ENCODE results near the gene IFNL1. TPM values are rescaled to one million over a fixed set of nuclear protein-coding genes. Genes with fewer than 3 reads are reported as not detected.

IFNL1 gene
- total and polyA plus RNA-seq, 2 donors (not counting 1 experiment from before 2014, with no cell fraction given), result not detected

GRCh38 chr19:39277598-39277997 is 18.6 kb upstream of the IFNL1 start:
- ATAC-seq (ENCODE audit: low read depth) (no peak), DNase-seq (no peak)
- no peak overlapping the region for H3K4me3 Mint-ChIP-seq
- H3K9me3 ChIP-seq (ENCODE audit: control extremely low read depth in 1 of 3, control insufficient read depth in 2 of 3, insufficient read depth in 1 of 3, low read length in 2 of 3), result peaks cover 0 to 5% (median 2%) of the 10 kb centered on the region in 3 donors
- ChIA-PET POLR2A (no interaction called here), CTCF (no interaction called here)
- H3K36me3 ChIP-seq (replicated peaks in 1 of 2; ENCODE audit: control extremely low read depth in 1 of 2, control insufficient read depth in 1 of 2, extremely low read depth in 1 of 2, insufficient read depth in 2 of 2, low read length in 1 of 2), result no peaks in the 10 kb centered on the region
- H3K79me2 ChIP-seq (ENCODE audit: control insufficient read depth, insufficient read depth, low read length), result no peaks in the 10 kb centered on the region
- H3K27me3 Mint-ChIP-seq, result no peaks in the 10 kb centered on the region
- H3K4me1 Mint-ChIP-seq, result no peaks in the 10 kb centered on the region
- no peak overlapping the region for H3K27ac Mint-ChIP-seq
- no peaks in the 10 kb centered on the region for H4K20me1 ChIP-seq (ENCODE audit: control insufficient read depth, insufficient read depth, low read length, poor library complexity, severe bottlenecking)
- TF ChIP-seq EZH2 (IDR thresholded peaks at IDR 0.05; ENCODE audit: borderline replicate concordance, insufficient read depth, low read depth, low read length, poor library complexity, severe bottlenecking), result no peak
- TF ChIP-seq, protein P1, sequence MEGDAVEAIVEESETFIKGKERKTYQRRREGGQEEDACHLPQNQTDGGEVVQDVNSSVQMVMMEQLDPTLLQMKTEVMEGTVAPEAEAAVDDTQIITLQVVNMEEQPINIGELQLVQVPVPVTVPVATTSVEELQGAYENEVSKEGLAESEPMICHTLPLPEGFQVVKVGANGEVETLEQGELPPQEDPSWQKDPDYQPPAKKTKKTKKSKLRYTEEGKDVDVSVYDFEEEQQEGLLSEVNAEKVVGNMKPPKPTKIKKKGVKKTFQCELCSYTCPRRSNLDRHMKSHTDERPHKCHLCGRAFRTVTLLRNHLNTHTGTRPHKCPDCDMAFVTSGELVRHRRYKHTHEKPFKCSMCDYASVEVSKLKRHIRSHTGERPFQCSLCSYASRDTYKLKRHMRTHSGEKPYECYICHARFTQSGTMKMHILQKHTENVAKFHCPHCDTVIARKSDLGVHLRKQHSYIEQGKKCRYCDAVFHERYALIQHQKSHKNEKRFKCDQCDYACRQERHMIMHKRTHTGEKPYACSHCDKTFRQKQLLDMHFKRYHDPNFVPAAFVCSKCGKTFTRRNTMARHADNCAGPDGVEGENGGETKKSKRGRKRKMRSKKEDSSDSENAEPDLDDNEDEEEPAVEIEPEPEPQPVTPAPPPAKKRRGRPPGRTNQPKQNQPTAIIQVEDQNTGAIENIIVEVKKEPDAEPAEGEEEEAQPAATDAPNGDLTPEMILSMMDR (IDR thresholded peaks at IDR 0.05), result no peak
- H3K27ac ChIP-seq (ENCODE audit: low read length in 2 of 2), result no peak overlapping the region
- no peak overlapping the region for H3K4me3 ChIP-seq (ENCODE audit: control extremely low read depth in 1 of 5, extremely low read depth in 1 of 5, insufficient read depth in 1 of 5, low read depth in 2 of 5, low read length in 4 of 5)
- H3K4me2 ChIP-seq (replicated peaks; ENCODE audit: low read depth, low read length, poor library complexity, severe bottlenecking), result no peak overlapping the region
- peaks cover 0 to 7% (median 0%) of the 10 kb centered on the region in 4 experiments for H3K27me3 ChIP-seq (replicated peaks in 1 of 4; ENCODE audit: control extremely low read depth in 1 of 4, control insufficient read depth in 3 of 4, insufficient read depth in 4 of 4, low read length in 3 of 4)
- H3K4me1 ChIP-seq (ENCODE audit: control insufficient read depth in 2 of 2, insufficient read depth in 2 of 2, low read length in 2 of 2), result no peaks in the 10 kb centered on the region
- H2AFZ ChIP-seq (ENCODE audit: insufficient read depth, low read depth, low read length, poor library complexity, severe bottlenecking), result no peak overlapping the region
- intact Hi-C loops (cut with micrococcal nuclease), result no loop called here
- H3K9ac ChIP-seq (ENCODE audit: low read length), result no peak overlapping the region
- no peaks in the 10 kb centered on the region for H3K9me3 Mint-ChIP-seq (ENCODE audit: insufficient read depth)
- 86% methylated on average over 5 of the region's 7 CpGs for WGBS (ENCODE audit: insufficient coverage)

DNA sequence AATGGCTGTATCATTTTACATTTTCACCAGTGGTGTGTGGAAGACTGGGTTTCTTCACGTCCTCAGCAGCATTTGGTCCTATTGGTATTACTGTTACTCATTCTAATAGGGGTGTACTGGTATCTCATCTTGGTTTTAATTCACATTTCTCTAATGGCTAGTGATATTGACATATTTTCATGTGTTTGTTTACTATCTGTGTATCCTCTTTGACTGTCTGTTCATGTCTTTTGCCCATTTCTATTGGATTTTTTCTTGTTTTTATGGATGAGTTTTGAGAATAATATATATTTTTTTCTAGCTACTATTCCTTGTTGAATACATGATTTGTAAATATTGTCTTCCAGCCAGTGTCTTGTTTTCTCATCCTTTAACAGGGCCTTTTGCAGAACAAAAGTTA is 14.2 kb upstream of the IFNL1 start:
- ChIA-PET POLR2A (no interaction called here), CTCF (no interaction called here)
- no peaks in the 10 kb centered on the region for H3K4me1 Mint-ChIP-seq
- no CpG with 5 or more reads among the region's 1 CpG for WGBS (ENCODE audit: insufficient coverage)
- H3K4me3 Mint-ChIP-seq, result no peak overlapping the region
- no peaks in the 10 kb centered on the region for H3K4me1 ChIP-seq (ENCODE audit: control insufficient read depth in 2 of 2, insufficient read depth in 2 of 2, low read length in 2 of 2)
- no peak overlapping the region for H2AFZ ChIP-seq (ENCODE audit: insufficient read depth, low read depth, low read length, poor library complexity, severe bottlenecking)
- H3K27ac Mint-ChIP-seq, result no peak overlapping the region
- H3K4me3 ChIP-seq (ENCODE audit: control extremely low read depth in 1 of 5, extremely low read depth in 1 of 5, insufficient read depth in 1 of 5, low read depth in 2 of 5, low read length in 4 of 5), result no peak overlapping the region
- H3K9me3 ChIP-seq (ENCODE audit: control extremely low read depth in 1 of 3, control insufficient read depth in 2 of 3, insufficient read depth in 1 of 3, low read length in 2 of 3), result peaks cover 2 to 6% (median 5%) of the 10 kb centered on the region in 3 donors
- peaks cover 4% of the 10 kb centered on the region for H3K9me3 Mint-ChIP-seq (ENCODE audit: insufficient read depth)
- H3K27me3 Mint-ChIP-seq, result peaks cover 12% of the 10 kb centered on the region
- H3K4me2 ChIP-seq (replicated peaks; ENCODE audit: low read depth, low read length, poor library complexity, severe bottlenecking), result no peak overlapping the region
- peaks cover 0 to 7% (median 0%) of the 10 kb centered on the region in 4 experiments for H3K27me3 ChIP-seq (replicated peaks in 1 of 4; ENCODE audit: control extremely low read depth in 1 of 4, control insufficient read depth in 3 of 4, insufficient read depth in 4 of 4, low read length in 3 of 4)
- H4K20me1 ChIP-seq (ENCODE audit: control insufficient read depth, insufficient read depth, low read length, poor library complexity, severe bottlenecking), result no peaks in the 10 kb centered on the region
- H3K27ac ChIP-seq (ENCODE audit: low read length in 2 of 2), result no peak overlapping the region
- intact Hi-C loops (cut with micrococcal nuclease), result no loop called here
- TF ChIP-seq, protein P1 (IDR thresholded peaks at IDR 0.05), result no peak
- TF ChIP-seq EZH2 (IDR thresholded peaks at IDR 0.05; ENCODE audit: borderline replicate concordance, insufficient read depth, low read depth, low read length, poor library complexity, severe bottlenecking), result no peak
- H3K79me2 ChIP-seq (ENCODE audit: control insufficient read depth, insufficient read depth, low read length), result no peaks in the 10 kb centered on the region
- no peak overlapping the region for H3K9ac ChIP-seq (ENCODE audit: low read length)
- H3K36me3 ChIP-seq (replicated peaks in 1 of 2; ENCODE audit: control extremely low read depth in 1 of 2, control insufficient read depth in 1 of 2, extremely low read depth in 1 of 2, insufficient read depth in 2 of 2, low read length in 1 of 2), result no peaks in the 10 kb centered on the region
- DNase-seq, result no peak
- no peak for ATAC-seq (ENCODE audit: low read depth)

Measured in B cell (primary cell).